WTC11 (cell line): ENCODE measurements around the gene LHPP. TPM values are rescaled to one million over a fixed set of nuclear protein-coding genes. Genes with fewer than 3 reads are reported as not detected.

Experiments used
- ATF1 ChIP-seq: sonication (generic); formaldehyde crosslinking; IDR thresholded peaks from 2 replicates; pipeline ENCODE4 v1.8.1; 2023; ENCODE audit warnings: mild to moderate bottlenecking, moderate library complexity, missing genetic modification reagents
- ESRRA ChIP-seq: sonication (generic); formaldehyde crosslinking; IDR thresholded peaks from 2 replicates; pipeline ENCODE4 v1.8.1; 2022; ENCODE audit warnings: mild to moderate bottlenecking, missing genetic modification reagents, borderline replicate concordance
- ETV6 ChIP-seq: sonication (generic); formaldehyde crosslinking; IDR thresholded peaks from 2 replicates; pipeline ENCODE4 v1.8.1; 2022; ENCODE audit warnings: mild to moderate bottlenecking, missing genetic modification reagents
- FOXJ3 ChIP-seq: sonication (generic); formaldehyde crosslinking; IDR thresholded peaks from 2 replicates; pipeline ENCODE4 v1.9.0; 2021; ENCODE audit warnings: missing genetic modification reagents, mild to moderate bottlenecking, borderline replicate concordance
- FOXP1 ChIP-seq: sonication (generic); formaldehyde crosslinking; IDR thresholded peaks from 2 replicates; pipeline ENCODE4 v1.8.0; 2022; ENCODE audit warnings: missing genetic modification reagents, mild to moderate bottlenecking, moderate library complexity, borderline replicate concordance
- GRHL2 ChIP-seq: fragments of 250-450 bp; sonication (Bioruptor Pico); IDR thresholded peaks from 2 replicates; pipeline ENCODE4 v1.8.0; 2022; ENCODE audit warnings: mild to moderate bottlenecking, moderate library complexity; ENCODE audit not compliant: insufficient replicate concordance, severe bottlenecking
- JUN ChIP-seq: sonication (generic); formaldehyde crosslinking; IDR thresholded peaks from 2 replicates; pipeline ENCODE4 v1.8.0; 2023; ENCODE audit warnings: mild to moderate bottlenecking, missing genetic modification reagents
- NFATC4 ChIP-seq: fragments of 250-450 bp; sonication (Bioruptor Pico); IDR thresholded peaks from 2 replicates; pipeline ENCODE4 v1.9.0; 2021; ENCODE audit warnings: mild to moderate bottlenecking
- RELA ChIP-seq: sonication (generic); formaldehyde crosslinking; IDR thresholded peaks from 2 replicates; pipeline ENCODE4 v1.8.1; 2022; ENCODE audit warnings: missing genetic modification reagents, mild to moderate bottlenecking, borderline replicate concordance
- SP1 ChIP-seq: sonication (generic); formaldehyde crosslinking; conservative IDR thresholded peaks from 2 replicates; pipeline ENCODE4 v1.8.1; 2022; ENCODE audit warnings: missing genetic modification reagents
- ZNF121 ChIP-seq: sonication (generic); formaldehyde crosslinking; IDR thresholded peaks from 2 replicates; pipeline ENCODE4 v1.8.0; 2023; ENCODE audit warnings: missing genetic modification reagents
- ZNF138 ChIP-seq: sonication (generic); formaldehyde crosslinking; conservative IDR thresholded peaks from 2 replicates; pipeline ENCODE4 v1.8.1; 2022; ENCODE audit warnings: mild to moderate bottlenecking, moderate library complexity, missing genetic modification reagents
- ZNF396 ChIP-seq: fragments of 250-450 bp; sonication (Bioruptor Pico); IDR thresholded peaks from 2 replicates; pipeline ENCODE4 v1.8.0; 2021; ENCODE audit warnings: mild to moderate bottlenecking, moderate library complexity, borderline replicate concordance
- total RNA-seq: library from RNA; stranded (reverse); gene quantifications from 3 replicates; pipeline ENCODE4 v1.2.3, GENCODE V29; 2021
- TF ChIP-seq, protein P1 (sequence below): sonication (generic); formaldehyde crosslinking; IDR thresholded peaks from 2 replicates; pipeline ENCODE4 v1.8.0; 2023; ENCODE audit warnings: missing genetic modification reagents, mild to moderate bottlenecking, borderline replicate concordance
- TF ChIP-seq, protein P2 (sequence below): fragments of 250-450 bp; sonication (Bioruptor Pico); IDR thresholded peaks from 2 replicates; pipeline ENCODE4 v1.8.0; 2021; ENCODE audit warnings: mild to moderate bottlenecking
- TF ChIP-seq, protein P3 (sequence below): fragments of 250-450 bp; sonication (Bioruptor Pico); IDR thresholded peaks from 2 replicates; pipeline ENCODE4 v1.9.0; 2021; ENCODE audit warnings: mild to moderate bottlenecking
- TF ChIP-seq, protein P4 (sequence below): sonication (generic); formaldehyde crosslinking; IDR thresholded peaks from 2 replicates; pipeline ENCODE4 v1.8.0; 2022; ENCODE audit warnings: missing genetic modification reagents
- TF ChIP-seq, protein P5 (sequence below): sonication (generic); formaldehyde crosslinking; conservative IDR thresholded peaks from 2 replicates; pipeline ENCODE4 v1.8.1; 2022; ENCODE audit warnings: mild to moderate bottlenecking, missing genetic modification reagents
- TF ChIP-seq, protein P6 (sequence below): sonication (generic); formaldehyde crosslinking; IDR thresholded peaks from 2 replicates; pipeline ENCODE4 v1.8.0; 2023; ENCODE audit warnings: mild to moderate bottlenecking, missing genetic modification reagents
- TF ChIP-seq, protein P7 (sequence below): sonication (generic); formaldehyde crosslinking; IDR thresholded peaks from 2 replicates; pipeline ENCODE4 v1.8.1; 2022; ENCODE audit warnings: mild to moderate bottlenecking, moderate library complexity, missing genetic modification reagents
- TF ChIP-seq, protein P8 (sequence below): sonication (generic); formaldehyde crosslinking; IDR thresholded peaks from 2 replicates; pipeline ENCODE4 v1.8.1; 2023; ENCODE audit warnings: mild to moderate bottlenecking, missing genetic modification reagents

The LHPP gene
- total RNA-seq, 1 experiment from 2014 or later, result 33.2 TPM

DNA sequence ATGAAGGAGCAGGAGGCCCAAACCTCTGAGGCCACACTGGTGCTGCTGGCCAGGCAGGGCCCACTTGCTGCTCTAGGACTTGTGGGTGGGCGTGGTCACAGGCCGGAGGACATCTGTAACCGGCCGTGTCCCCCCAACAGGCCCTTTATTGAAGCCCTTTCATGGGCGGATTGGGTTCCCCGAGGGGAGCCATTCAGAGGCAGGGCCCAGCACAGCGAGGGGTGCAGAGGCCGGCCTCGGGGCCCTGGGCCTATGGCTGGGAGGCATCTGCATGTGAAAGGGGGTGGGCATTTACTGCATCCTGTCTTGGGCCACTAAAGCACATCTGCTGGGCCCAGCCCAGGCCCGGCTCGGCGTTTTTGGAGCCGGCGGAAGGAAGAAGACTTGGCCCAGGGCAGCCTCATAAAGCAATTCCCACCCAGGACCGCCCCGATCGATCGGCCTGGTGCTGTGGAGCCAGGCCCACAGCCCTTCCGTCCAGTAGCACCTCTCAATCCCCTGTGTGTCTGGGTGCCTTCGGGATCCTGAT, 8.4 kb downstream of the LHPP start (continued):
- TF ChIP-seq, protein P1, sequence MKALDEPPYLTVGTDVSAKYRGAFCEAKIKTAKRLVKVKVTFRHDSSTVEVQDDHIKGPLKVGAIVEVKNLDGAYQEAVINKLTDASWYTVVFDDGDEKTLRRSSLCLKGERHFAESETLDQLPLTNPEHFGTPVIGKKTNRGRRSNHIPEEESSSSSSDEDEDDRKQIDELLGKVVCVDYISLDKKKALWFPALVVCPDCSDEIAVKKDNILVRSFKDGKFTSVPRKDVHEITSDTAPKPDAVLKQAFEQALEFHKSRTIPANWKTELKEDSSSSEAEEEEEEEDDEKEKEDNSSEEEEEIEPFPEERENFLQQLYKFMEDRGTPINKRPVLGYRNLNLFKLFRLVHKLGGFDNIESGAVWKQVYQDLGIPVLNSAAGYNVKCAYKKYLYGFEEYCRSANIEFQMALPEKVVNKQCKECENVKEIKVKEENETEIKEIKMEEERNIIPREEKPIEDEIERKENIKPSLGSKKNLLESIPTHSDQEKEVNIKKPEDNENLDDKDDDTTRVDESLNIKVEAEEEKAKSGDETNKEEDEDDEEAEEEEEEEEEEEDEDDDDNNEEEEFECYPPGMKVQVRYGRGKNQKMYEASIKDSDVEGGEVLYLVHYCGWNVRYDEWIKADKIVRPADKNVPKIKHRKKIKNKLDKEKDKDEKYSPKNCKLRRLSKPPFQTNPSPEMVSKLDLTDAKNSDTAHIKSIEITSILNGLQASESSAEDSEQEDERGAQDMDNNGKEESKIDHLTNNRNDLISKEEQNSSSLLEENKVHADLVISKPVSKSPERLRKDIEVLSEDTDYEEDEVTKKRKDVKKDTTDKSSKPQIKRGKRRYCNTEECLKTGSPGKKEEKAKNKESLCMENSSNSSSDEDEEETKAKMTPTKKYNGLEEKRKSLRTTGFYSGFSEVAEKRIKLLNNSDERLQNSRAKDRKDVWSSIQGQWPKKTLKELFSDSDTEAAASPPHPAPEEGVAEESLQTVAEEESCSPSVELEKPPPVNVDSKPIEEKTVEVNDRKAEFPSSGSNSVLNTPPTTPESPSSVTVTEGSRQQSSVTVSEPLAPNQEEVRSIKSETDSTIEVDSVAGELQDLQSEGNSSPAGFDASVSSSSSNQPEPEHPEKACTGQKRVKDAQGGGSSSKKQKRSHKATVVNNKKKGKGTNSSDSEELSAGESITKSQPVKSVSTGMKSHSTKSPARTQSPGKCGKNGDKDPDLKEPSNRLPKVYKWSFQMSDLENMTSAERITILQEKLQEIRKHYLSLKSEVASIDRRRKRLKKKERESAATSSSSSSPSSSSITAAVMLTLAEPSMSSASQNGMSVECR (CRISPR knock-in tag), result no peak
- TF ChIP-seq RELA, result no peak
- no peak; the same call in none of the 2 replicates for TF ChIP-seq ETV6 (CRISPR knock-in tag)
- TF ChIP-seq FOXJ3, result no peak
- TF ChIP-seq, protein P2, sequence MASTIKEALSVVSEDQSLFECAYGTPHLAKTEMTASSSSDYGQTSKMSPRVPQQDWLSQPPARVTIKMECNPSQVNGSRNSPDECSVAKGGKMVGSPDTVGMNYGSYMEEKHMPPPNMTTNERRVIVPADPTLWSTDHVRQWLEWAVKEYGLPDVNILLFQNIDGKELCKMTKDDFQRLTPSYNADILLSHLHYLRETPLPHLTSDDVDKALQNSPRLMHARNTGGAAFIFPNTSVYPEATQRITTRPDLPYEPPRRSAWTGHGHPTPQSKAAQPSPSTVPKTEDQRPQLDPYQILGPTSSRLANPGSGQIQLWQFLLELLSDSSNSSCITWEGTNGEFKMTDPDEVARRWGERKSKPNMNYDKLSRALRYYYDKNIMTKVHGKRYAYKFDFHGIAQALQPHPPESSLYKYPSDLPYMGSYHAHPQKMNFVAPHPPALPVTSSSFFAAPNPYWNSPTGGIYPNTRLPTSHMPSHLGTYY (CRISPR knock-in tag), result no peak
- TF ChIP-seq, protein P3, sequence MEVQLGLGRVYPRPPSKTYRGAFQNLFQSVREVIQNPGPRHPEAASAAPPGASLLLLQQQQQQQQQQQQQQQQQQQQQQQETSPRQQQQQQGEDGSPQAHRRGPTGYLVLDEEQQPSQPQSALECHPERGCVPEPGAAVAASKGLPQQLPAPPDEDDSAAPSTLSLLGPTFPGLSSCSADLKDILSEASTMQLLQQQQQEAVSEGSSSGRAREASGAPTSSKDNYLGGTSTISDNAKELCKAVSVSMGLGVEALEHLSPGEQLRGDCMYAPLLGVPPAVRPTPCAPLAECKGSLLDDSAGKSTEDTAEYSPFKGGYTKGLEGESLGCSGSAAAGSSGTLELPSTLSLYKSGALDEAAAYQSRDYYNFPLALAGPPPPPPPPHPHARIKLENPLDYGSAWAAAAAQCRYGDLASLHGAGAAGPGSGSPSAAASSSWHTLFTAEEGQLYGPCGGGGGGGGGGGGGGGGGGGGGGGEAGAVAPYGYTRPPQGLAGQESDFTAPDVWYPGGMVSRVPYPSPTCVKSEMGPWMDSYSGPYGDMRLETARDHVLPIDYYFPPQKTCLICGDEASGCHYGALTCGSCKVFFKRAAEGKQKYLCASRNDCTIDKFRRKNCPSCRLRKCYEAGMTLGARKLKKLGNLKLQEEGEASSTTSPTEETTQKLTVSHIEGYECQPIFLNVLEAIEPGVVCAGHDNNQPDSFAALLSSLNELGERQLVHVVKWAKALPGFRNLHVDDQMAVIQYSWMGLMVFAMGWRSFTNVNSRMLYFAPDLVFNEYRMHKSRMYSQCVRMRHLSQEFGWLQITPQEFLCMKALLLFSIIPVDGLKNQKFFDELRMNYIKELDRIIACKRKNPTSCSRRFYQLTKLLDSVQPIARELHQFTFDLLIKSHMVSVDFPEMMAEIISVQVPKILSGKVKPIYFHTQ (CRISPR knock-in tag), result no peak
- TF ChIP-seq ZNF138, result no peak
- TF ChIP-seq NFATC4 (CRISPR knock-in tag), result no peak
- TF ChIP-seq ZNF121, result no peak
- TF ChIP-seq ZNF396 (CRISPR knock-in tag), result no peak
- peak; percentile 84 for TF ChIP-seq SP1 (CRISPR knock-in tag)
- TF ChIP-seq, protein P4, sequence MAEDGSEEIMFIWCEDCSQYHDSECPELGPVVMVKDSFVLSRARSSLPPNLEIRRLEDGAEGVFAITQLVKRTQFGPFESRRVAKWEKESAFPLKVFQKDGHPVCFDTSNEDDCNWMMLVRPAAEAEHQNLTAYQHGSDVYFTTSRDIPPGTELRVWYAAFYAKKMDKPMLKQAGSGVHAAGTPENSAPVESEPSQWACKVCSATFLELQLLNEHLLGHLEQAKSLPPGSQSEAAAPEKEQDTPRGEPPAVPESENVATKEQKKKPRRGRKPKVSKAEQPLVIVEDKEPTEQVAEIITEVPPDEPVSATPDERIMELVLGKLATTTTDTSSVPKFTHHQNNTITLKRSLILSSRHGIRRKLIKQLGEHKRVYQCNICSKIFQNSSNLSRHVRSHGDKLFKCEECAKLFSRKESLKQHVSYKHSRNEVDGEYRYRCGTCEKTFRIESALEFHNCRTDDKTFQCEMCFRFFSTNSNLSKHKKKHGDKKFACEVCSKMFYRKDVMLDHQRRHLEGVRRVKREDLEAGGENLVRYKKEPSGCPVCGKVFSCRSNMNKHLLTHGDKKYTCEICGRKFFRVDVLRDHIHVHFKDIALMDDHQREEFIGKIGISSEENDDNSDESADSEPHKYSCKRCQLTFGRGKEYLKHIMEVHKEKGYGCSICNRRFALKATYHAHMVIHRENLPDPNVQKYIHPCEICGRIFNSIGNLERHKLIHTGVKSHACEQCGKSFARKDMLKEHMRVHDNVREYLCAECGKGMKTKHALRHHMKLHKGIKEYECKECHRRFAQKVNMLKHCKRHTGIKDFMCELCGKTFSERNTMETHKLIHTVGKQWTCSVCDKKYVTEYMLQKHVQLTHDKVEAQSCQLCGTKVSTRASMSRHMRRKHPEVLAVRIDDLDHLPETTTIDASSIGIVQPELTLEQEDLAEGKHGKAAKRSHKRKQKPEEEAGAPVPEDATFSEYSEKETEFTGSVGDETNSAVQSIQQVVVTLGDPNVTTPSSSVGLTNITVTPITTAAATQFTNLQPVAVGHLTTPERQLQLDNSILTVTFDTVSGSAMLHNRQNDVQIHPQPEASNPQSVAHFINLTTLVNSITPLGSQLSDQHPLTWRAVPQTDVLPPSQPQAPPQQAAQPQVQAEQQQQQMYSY (CRISPR knock-in tag), result no peak
- TF ChIP-seq, protein P5, sequence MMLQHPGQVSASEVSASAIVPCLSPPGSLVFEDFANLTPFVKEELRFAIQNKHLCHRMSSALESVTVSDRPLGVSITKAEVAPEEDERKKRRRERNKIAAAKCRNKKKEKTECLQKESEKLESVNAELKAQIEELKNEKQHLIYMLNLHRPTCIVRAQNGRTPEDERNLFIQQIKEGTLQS (CRISPR knock-in tag), result no peak
- TF ChIP-seq JUN (CRISPR knock-in tag), result no peak
- TF ChIP-seq, protein P6, sequence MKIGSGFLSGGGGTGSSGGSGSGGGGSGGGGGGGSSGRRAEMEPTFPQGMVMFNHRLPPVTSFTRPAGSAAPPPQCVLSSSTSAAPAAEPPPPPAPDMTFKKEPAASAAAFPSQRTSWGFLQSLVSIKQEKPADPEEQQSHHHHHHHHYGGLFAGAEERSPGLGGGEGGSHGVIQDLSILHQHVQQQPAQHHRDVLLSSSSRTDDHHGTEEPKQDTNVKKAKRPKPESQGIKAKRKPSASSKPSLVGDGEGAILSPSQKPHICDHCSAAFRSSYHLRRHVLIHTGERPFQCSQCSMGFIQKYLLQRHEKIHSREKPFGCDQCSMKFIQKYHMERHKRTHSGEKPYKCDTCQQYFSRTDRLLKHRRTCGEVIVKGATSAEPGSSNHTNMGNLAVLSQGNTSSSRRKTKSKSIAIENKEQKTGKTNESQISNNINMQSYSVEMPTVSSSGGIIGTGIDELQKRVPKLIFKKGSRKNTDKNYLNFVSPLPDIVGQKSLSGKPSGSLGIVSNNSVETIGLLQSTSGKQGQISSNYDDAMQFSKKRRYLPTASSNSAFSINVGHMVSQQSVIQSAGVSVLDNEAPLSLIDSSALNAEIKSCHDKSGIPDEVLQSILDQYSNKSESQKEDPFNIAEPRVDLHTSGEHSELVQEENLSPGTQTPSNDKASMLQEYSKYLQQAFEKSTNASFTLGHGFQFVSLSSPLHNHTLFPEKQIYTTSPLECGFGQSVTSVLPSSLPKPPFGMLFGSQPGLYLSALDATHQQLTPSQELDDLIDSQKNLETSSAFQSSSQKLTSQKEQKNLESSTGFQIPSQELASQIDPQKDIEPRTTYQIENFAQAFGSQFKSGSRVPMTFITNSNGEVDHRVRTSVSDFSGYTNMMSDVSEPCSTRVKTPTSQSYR (CRISPR knock-in tag), result no peak
- TF ChIP-seq FOXP1 (CRISPR knock-in tag), result no peak; the same call in 1 of the 2 replicates
- no peak for TF ChIP-seq GRHL2 (CRISPR knock-in tag)
- TF ChIP-seq, protein P7, sequence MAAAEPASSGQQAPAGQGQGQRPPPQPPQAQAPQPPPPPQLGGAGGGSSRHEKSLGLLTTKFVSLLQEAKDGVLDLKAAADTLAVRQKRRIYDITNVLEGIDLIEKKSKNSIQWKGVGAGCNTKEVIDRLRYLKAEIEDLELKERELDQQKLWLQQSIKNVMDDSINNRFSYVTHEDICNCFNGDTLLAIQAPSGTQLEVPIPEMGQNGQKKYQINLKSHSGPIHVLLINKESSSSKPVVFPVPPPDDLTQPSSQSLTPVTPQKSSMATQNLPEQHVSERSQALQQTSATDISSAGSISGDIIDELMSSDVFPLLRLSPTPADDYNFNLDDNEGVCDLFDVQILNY, result no peak
- TF ChIP-seq ATF1 (CRISPR knock-in tag), result no peak
- TF ChIP-seq, protein P8, sequence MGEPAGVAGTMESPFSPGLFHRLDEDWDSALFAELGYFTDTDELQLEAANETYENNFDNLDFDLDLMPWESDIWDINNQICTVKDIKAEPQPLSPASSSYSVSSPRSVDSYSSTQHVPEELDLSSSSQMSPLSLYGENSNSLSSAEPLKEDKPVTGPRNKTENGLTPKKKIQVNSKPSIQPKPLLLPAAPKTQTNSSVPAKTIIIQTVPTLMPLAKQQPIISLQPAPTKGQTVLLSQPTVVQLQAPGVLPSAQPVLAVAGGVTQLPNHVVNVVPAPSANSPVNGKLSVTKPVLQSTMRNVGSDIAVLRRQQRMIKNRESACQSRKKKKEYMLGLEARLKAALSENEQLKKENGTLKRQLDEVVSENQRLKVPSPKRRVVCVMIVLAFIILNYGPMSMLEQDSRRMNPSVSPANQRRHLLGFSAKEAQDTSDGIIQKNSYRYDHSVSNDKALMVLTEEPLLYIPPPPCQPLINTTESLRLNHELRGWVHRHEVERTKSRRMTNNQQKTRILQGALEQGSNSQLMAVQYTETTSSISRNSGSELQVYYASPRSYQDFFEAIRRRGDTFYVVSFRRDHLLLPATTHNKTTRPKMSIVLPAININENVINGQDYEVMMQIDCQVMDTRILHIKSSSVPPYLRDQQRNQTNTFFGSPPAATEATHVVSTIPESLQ, result no peak
- TF ChIP-seq ESRRA (CRISPR knock-in tag), result no peak
